HG02642 (cell line): ENCODE data around the gene ZBTB46.

Source experiments
- ATAC-seq: cut with Tn5 transposase; IDR thresholded peaks from one replicate; pipeline ENCODE4 v1.9.1; 2021; ENCODE audit warnings: mild to moderate bottlenecking; ENCODE audit not compliant: unreplicated experiment, poor library complexity

ZBTB46 gene

GRCh38 chr20:63771046-63771707 lies 59.9 kb downstream of the ZBTB46 start:
- no peak for ATAC-seq

- ATAC-seq: no peak
Observed at GRCh38 chr20:63769891-63770474, 61.1 kb downstream of the ZBTB46 start.

GRCh38 chr20:63768591-63769515 lies 62.2 kb downstream of the ZBTB46 start:
- ATAC-seq: no peak

- ATAC-seq: no peak
Observed at GRCh38 chr20:63767886-63768285, 63.2 kb downstream of the ZBTB46 start.

GRCh38 chr20:63767456-63767855 lies 63.6 kb downstream of the ZBTB46 start:
- no peak for ATAC-seq

GRCh38 chr20:63766695-63767426 lies 64.2 kb downstream of the ZBTB46 start:
- ATAC-seq: no peak

- no peak for ATAC-seq
Observed at GRCh38 chr20:63765902-63766301, 65.2 kb downstream of the ZBTB46 start.

GRCh38 chr20:63765082-63765873 lies 65.8 kb downstream of the ZBTB46 start:
- no peak for ATAC-seq

- no peak for ATAC-seq
Observed at GRCh38 chr20:63759377-63759901, 71.6 kb downstream of the ZBTB46 start.

GRCh38 chr20:63758152-63758551 lies 72.9 kb downstream of the ZBTB46 start:
- no peak for ATAC-seq

GRCh38 chr20:63756648-63756991 lies 74.4 kb downstream of the ZBTB46 start:
- no peak for ATAC-seq

GRCh38 chr20:63755933-63756647 lies 75.0 kb downstream of the ZBTB46 start:
- no peak for ATAC-seq

GRCh38 chr20:63754008-63754407 lies 77.1 kb downstream of the ZBTB46 start:
- no peak for ATAC-seq

GRCh38 chr20:63753381-63753780 lies 77.7 kb downstream of the ZBTB46 start:
- ATAC-seq: no peak

- no peak for ATAC-seq
Observed at GRCh38 chr20:63752411-63753101, 78.5 kb downstream of the ZBTB46 start.

- no peak for ATAC-seq
Observed at GRCh38 chr20:63751471-63752271, 79.4 kb downstream of the ZBTB46 start.

- no peak for ATAC-seq
Observed at GRCh38 chr20:63750807-63751470, 80.1 kb downstream of the ZBTB46 start.
